Hepatocyte (in vitro differentiated cells): ENCODE measurements around the gene MGMT. TPM values are rescaled to one million over a fixed set of nuclear protein-coding genes. Genes with fewer than 3 reads are reported as not detected.

Experiments
- DNase-seq: peaks from one replicate; pipeline ENCODE4 v3.0.0-alpha.2; 2016; ENCODE audit warnings: low spot score
- H2AFZ ChIP-seq: fragments of 200-600 bp; sonication (generic); 2 replicates; pipeline ENCODE4 v1.6.0; 2016; ENCODE audit warnings: antibody characterized with exemption, mild to moderate bottlenecking
- H3K27ac ChIP-seq: fragments of 200-600 bp; sonication (generic); 2 replicates; pipeline ENCODE4 v1.5.1; 2016; ENCODE audit warnings: mild to moderate bottlenecking
- H3K27me3 ChIP-seq: fragments of 200-600 bp; sonication (generic); 2 replicates; pipeline ENCODE4 v1.6.1; 2016
- H3K36me3 ChIP-seq: fragments of 200-600 bp; sonication (generic); replicated peaks from 2 replicates; pipeline ENCODE4 v1.5.1; 2016; ENCODE audit warnings: low read depth; ENCODE audit not compliant: insufficient read depth
- H3K4me1 ChIP-seq: fragments of 200-600 bp; sonication (generic); 2 replicates; pipeline ENCODE4 v1.5.1; 2016; ENCODE audit warnings: mild to moderate bottlenecking, moderate library complexity; ENCODE audit not compliant: insufficient read depth
- H3K4me2 ChIP-seq: fragments of 200-600 bp; sonication (generic); 2 replicates; pipeline ENCODE4 v1.6.0; 2016
- H3K4me3 ChIP-seq: fragments of 200-600 bp; sonication (generic); 2 replicates; pipeline ENCODE4 v1.5.1; 2016; ENCODE audit warnings: mild to moderate bottlenecking
- H3K79me2 ChIP-seq: fragments of 200-600 bp; sonication (generic); 2 replicates; pipeline ENCODE4 v1.6.0; 2017; ENCODE audit warnings: mild to moderate bottlenecking
- H3K9me2 ChIP-seq: fragments of 200-600 bp; sonication (generic); replicated peaks from 2 replicates; pipeline ENCODE4 v1.6.0; 2017; ENCODE audit warnings: mild to moderate bottlenecking; ENCODE audit not compliant: insufficient read depth
- H3K9me3 ChIP-seq: fragments of 200-600 bp; sonication (generic); 2 replicates; pipeline ENCODE4 v1.5.1; 2016; ENCODE audit warnings: low read depth, mild to moderate bottlenecking
- H4K20me1 ChIP-seq: fragments of 200-600 bp; sonication (generic); 2 replicates; pipeline ENCODE4 v1.6.0; 2016; ENCODE audit warnings: mild to moderate bottlenecking; ENCODE audit not compliant: insufficient read depth, poor library complexity, severe bottlenecking
- EZH2 ChIP-seq: fragments of 200-600 bp; sonication (generic); IDR thresholded peaks from 2 replicates; pipeline ENCODE4 v1.6.1; 2016; ENCODE audit warnings: antibody characterized with exemption, mild to moderate bottlenecking, borderline replicate concordance
- EZH2phosphoT487 ChIP-seq: fragments of 200-600 bp; sonication (generic); IDR thresholded peaks from one replicate; pipeline ENCODE4 v1.6.1; 2018; ENCODE audit warnings: antibody characterized with exemption, mild to moderate bottlenecking, low read depth, moderate library complexity; ENCODE audit not compliant: unreplicated experiment, severe bottlenecking
- WGBS: methylation state at CpG from one replicate; pipeline ENCODE4 v1.1.6; 2016; ENCODE audit warnings: low lambda C conversion rate; ENCODE audit errors: missing lambda C conversion rate; 5-methylcytosine and 5-hydroxymethylcytosine counted together
- polyA plus RNA-seq: library from polyadenylated mRNA; unstranded; fragments of >200 nt; fragmentation: Nextera tagmentation; extraction: Ambion mirVana; gene quantifications from 2 replicates; pipeline ENCODE4 v1.2.1, GENCODE V29; 2016
- total RNA-seq: library from RNA; depleted of rRNA; stranded (reverse); fragments of >200 nt; gene quantifications from 2 replicates; pipeline ENCODE4 v1.2.3, GENCODE V29; 2014
- TF ChIP-seq, protein P1 (sequence below): fragments of 200-600 bp; sonication (generic); IDR thresholded peaks from 2 replicates; pipeline ENCODE4 v1.5.1; 2016; ENCODE audit warnings: antibody characterized with exemption, mild to moderate bottlenecking; ENCODE audit not compliant: poor library complexity

MGMT gene
- total and polyA plus RNA-seq, 2 experiments from 2014 or later: 41.5 to 41.9 TPM

DNA sequence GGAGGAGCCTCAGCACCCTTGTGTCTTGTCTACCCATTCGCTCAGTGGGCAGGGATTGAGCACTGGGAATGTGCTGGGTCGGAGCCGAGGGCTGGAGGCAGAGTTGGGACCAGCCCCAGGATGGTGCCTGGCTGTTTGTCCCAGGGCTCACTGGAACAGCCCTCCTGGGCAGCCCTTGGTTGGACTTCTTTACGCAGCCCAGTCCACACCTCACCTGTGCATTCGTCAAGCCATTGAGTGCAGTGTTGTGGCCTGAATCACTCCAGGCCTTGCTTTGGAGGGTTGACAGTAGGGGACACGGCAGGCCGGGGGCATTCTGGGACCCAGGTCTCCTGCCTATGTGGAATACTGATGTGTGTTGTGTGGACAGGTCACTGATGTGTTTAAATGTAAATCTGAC lies 229.6 kb downstream of the MGMT start:
- no peak for DNase-seq
- peaks cover 3% of the 10 kb centered on the region for H3K4me1 ChIP-seq
- no peak overlapping the region for H2AFZ ChIP-seq
- no peaks in the 10 kb centered on the region for H3K36me3 ChIP-seq
- H3K79me2 ChIP-seq: no peaks in the 10 kb centered on the region
- H4K20me1 ChIP-seq: no peaks in the 10 kb centered on the region
- WGBS: 98% methylated on average over 7 of the region's 7 CpGs
- H3K9me2 ChIP-seq: no peaks in the 10 kb centered on the region
- H3K9me3 ChIP-seq: no peaks in the 10 kb centered on the region
- H3K27ac ChIP-seq: no peak overlapping the region
- TF ChIP-seq, protein P1, sequence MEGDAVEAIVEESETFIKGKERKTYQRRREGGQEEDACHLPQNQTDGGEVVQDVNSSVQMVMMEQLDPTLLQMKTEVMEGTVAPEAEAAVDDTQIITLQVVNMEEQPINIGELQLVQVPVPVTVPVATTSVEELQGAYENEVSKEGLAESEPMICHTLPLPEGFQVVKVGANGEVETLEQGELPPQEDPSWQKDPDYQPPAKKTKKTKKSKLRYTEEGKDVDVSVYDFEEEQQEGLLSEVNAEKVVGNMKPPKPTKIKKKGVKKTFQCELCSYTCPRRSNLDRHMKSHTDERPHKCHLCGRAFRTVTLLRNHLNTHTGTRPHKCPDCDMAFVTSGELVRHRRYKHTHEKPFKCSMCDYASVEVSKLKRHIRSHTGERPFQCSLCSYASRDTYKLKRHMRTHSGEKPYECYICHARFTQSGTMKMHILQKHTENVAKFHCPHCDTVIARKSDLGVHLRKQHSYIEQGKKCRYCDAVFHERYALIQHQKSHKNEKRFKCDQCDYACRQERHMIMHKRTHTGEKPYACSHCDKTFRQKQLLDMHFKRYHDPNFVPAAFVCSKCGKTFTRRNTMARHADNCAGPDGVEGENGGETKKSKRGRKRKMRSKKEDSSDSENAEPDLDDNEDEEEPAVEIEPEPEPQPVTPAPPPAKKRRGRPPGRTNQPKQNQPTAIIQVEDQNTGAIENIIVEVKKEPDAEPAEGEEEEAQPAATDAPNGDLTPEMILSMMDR: no peak
- TF ChIP-seq EZH2phosphoT487 (no peak), EZH2 (no peak)
- no peak overlapping the region for H3K4me3 ChIP-seq
- H3K27me3 ChIP-seq: no peaks in the 10 kb centered on the region
- no peak overlapping the region for H3K4me2 ChIP-seq

DNA sequence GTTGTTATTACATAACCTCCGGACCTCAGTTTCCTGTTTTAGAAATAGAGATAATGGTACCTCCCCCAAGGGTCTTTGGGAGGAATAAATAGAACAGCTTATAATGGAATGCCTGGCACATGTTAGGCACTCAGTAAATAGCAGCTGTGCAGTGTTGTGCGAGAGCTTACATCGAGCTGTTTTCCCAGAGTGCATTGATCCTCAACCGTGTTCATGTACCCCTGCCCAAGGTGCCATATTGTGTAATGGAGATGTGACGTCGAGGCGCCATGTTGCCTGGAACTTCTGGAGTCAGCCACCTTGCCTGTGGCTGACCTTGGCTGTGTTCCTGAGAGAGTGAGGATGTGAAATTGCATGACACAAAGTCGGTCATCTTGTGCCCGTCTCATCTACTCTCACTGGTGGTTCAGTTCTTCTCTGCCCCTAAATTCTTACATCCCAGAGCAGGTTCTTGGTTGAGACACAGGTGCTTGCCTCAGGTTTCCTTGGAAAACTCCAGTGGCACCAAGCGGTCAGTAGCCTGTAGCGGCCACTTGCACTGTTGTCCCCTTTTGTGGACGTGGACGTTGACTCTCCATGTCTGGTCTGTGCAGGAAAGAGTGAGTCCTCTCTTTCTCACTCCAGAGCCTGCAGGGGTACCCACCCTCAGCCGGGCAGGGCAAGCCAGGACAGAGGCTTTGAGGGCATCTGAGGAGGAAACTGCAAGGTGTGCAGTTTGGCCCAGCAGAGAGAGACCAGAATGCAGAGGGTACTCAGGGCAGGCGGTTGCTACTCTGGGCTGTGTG lies 230.6 kb downstream of the MGMT start:
- Histone ChIP-seq H3K27me3 (no peaks in the 10 kb centered on the region), H2AFZ (no peak overlapping the region), H3K4me1 (peaks cover 3% of the 10 kb centered on the region), H3K79me2 (no peaks in the 10 kb centered on the region), H3K9me3 (no peaks in the 10 kb centered on the region), H3K36me3 (no peaks in the 10 kb centered on the region), H4K20me1 (no peaks in the 10 kb centered on the region), H3K9me2 (no peaks in the 10 kb centered on the region), H3K4me2 (no peak overlapping the region), H3K4me3 (no peak overlapping the region), H3K27ac (no peak overlapping the region)
- TF ChIP-seq EZH2 (no peak), EZH2phosphoT487 (no peak)
- TF ChIP-seq, protein P1: no peak
- no peak for DNase-seq
- WGBS: 95% methylated on average over 15 of the region's 15 CpGs

DNA sequence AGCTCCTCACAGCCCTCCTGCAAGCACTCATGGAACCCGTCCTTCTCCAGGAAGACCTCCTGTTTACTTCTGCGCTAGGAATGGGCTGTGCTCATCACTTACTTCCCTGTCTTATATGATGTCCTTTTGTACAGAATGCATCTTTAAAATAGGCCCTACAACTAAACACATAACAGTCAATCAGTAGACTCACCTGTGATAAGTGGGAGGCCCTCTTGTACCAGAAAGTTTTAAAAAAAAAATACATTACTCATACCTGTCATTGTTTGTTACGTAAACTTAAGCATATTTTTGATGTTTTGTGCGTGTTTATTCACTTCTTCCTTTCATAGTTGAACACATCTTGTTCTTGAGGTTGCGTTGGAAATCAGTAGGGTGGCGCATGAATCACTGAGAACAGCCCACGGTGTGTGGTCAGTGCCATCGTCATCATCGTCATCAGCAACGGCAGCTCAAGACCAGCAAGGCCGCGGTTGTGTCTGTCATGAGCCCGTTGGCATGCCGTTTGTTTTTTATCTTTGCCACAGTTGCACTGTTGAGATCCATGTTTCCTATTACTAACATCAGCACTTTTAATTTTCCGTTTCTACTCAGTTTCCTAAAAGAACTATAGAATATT lies 232.8 kb downstream of the MGMT start:
- no peak for DNase-seq
- Histone ChIP-seq H3K9me3 (no peaks in the 10 kb centered on the region), H3K4me2 (no peak overlapping the region), H2AFZ (no peak overlapping the region), H3K4me3 (no peak overlapping the region), H3K36me3 (no peaks in the 10 kb centered on the region), H4K20me1 (no peaks in the 10 kb centered on the region), H3K27me3 (no peaks in the 10 kb centered on the region), H3K79me2 (no peaks in the 10 kb centered on the region), H3K9me2 (no peaks in the 10 kb centered on the region), H3K4me1 (peaks cover 3% of the 10 kb centered on the region), H3K27ac (no peak overlapping the region)
- WGBS: 89% methylated on average over 15 of the region's 15 CpGs
- TF ChIP-seq EZH2 (no peak), EZH2phosphoT487 (no peak)
- TF ChIP-seq, protein P1: no peak
